Osteocyte (in vitro differentiated cells): ENCODE data around the gene PTCD3. TPM values are rescaled to one million over a fixed set of nuclear protein-coding genes. Genes with fewer than 3 reads are reported as not detected.

Experiments used
- DNase-seq: peaks from one replicate; pipeline ENCODE4 v3.0.0; 2021; ENCODE audit warnings: mixed read lengths; ENCODE audit not compliant: unreplicated experiment; ENCODE audit errors: extremely low spot score
- H3K27ac Mint-ChIP-seq: one replicate; pipeline ENCODE4 v1.8.0; 2021; ENCODE audit warnings: mild to moderate bottlenecking, mixed read lengths; ENCODE audit not compliant: unreplicated experiment
- H3K27me3 Mint-ChIP-seq: one replicate; pipeline ENCODE4 v1.8.0; 2021; ENCODE audit warnings: mixed read lengths; ENCODE audit not compliant: unreplicated experiment
- H3K36me3 Mint-ChIP-seq: one replicate; pipeline ENCODE4 v1.8.0; 2021; ENCODE audit warnings: mixed read lengths; ENCODE audit not compliant: unreplicated experiment
- H3K4me1 Mint-ChIP-seq: one replicate; pipeline ENCODE4 v1.8.0; 2021; ENCODE audit warnings: mixed read lengths; ENCODE audit not compliant: unreplicated experiment
- H3K4me3 Mint-ChIP-seq: one replicate; pipeline ENCODE4 v1.8.0; 2021; ENCODE audit warnings: mild to moderate bottlenecking, moderate library complexity, mixed read lengths; ENCODE audit not compliant: unreplicated experiment
- H3K9me3 Mint-ChIP-seq: one replicate; pipeline ENCODE4 v1.8.0; 2021; ENCODE audit warnings: mixed read lengths; ENCODE audit not compliant: unreplicated experiment
- CTCF ChIP-seq: fragments of 200-600 bp; sonication (generic); IDR thresholded peaks from 2 replicates; pipeline ENCODE4 v1.5.0; 2021; ENCODE audit warnings: antibody characterized with exemption, mild to moderate bottlenecking, moderate library complexity
- total RNA-seq: library from RNA; stranded (reverse); gene quantifications from 2 replicates; pipeline ENCODE4 v1.2.1, GENCODE V29; 2021

Gene PTCD3
- total RNA-seq, 1 donor from 2014 or later, result 71.8 TPM

- no peak overlapping the region for H3K4me3 Mint-ChIP-seq
- no peak for TF ChIP-seq CTCF
- peaks cover 51% of the 10 kb centered on the region for H3K36me3 Mint-ChIP-seq
- H3K27me3 Mint-ChIP-seq, result no peaks in the 10 kb centered on the region
- H3K27ac Mint-ChIP-seq, result peak overlapping the region; percentile 6
- H3K4me1 Mint-ChIP-seq, result no peaks in the 10 kb centered on the region
- no peaks in the 10 kb centered on the region for H3K9me3 Mint-ChIP-seq
- no peak for DNase-seq
These were observed 38.1 kb downstream of the PTCD3 start for GRCh38 chr2:86143926-86144685.

- Mint-ChIP-seq H3K4me1 (no peaks in the 10 kb centered on the region), H3K36me3 (peaks cover 64% of the 10 kb centered on the region), H3K4me3 (no peak overlapping the region), H3K27me3 (no peaks in the 10 kb centered on the region), H3K27ac (no peak overlapping the region), H3K9me3 (no peaks in the 10 kb centered on the region)
- DNase-seq, result no peak
- no peak for TF ChIP-seq CTCF
These were observed 41.8 kb downstream of the PTCD3 start for GRCh38 chr2:86147793-86148192.

GRCh38 chr2:86150502-86150901, 44.5 kb downstream of the PTCD3 start:
- H3K27me3 Mint-ChIP-seq, result no peaks in the 10 kb centered on the region
- H3K27ac Mint-ChIP-seq, result no peak overlapping the region
- no peak overlapping the region for H3K4me3 Mint-ChIP-seq
- no peaks in the 10 kb centered on the region for H3K9me3 Mint-ChIP-seq
- H3K4me1 Mint-ChIP-seq, result no peaks in the 10 kb centered on the region
- no peak for TF ChIP-seq CTCF
- no peak for DNase-seq
- H3K36me3 Mint-ChIP-seq, result peaks cover 45% of the 10 kb centered on the region

- H3K9me3 Mint-ChIP-seq, result no peaks in the 10 kb centered on the region
- no peaks in the 10 kb centered on the region for H3K4me1 Mint-ChIP-seq
- peaks cover 27% of the 10 kb centered on the region for H3K36me3 Mint-ChIP-seq
- DNase-seq, result no peak
- no peak overlapping the region for H3K4me3 Mint-ChIP-seq
- H3K27me3 Mint-ChIP-seq, result no peaks in the 10 kb centered on the region
- no peak for TF ChIP-seq CTCF
- no peak overlapping the region for H3K27ac Mint-ChIP-seq
These were observed 51.0 kb downstream of the PTCD3 start for GRCh38 chr2:86157009-86157556.

- Mint-ChIP-seq H3K4me1 (no peaks in the 10 kb centered on the region), H3K27ac (no peak overlapping the region), H3K27me3 (no peaks in the 10 kb centered on the region), H3K9me3 (no peaks in the 10 kb centered on the region), H3K36me3 (peaks cover 35% of the 10 kb centered on the region), H3K4me3 (no peak overlapping the region)
- TF ChIP-seq CTCF, result no peak
- DNase-seq, result no peak
These were observed 52.3 kb downstream of the PTCD3 start for GRCh38 chr2:86158286-86158685.
